HepG2 (cell line): Measurements from ENCODE around the gene TXNDC9. TPM values are rescaled to one million over a fixed set of nuclear protein-coding genes. Genes with fewer than 3 reads are reported as not detected.

Source experiments
- AGO1 ChIP-seq: fragments of 200-400 bp; formaldehyde crosslinking; IDR thresholded peaks from 2 replicates; pipeline ENCODE4 v1.6.1; 2017; ENCODE audit warnings: mild to moderate bottlenecking, low read depth, low read length, moderate library complexity; ENCODE audit not compliant: poor library complexity, severe bottlenecking
- IRX3 ChIP-seq: sonication (generic); formaldehyde crosslinking; IDR thresholded peaks from 2 replicates; pipeline ENCODE4 v1.8.1; 2023; ENCODE audit warnings: mild to moderate bottlenecking, low read depth, missing genetic modification reagents, borderline replicate concordance
- NFE2 ChIP-seq: sonication (generic); formaldehyde crosslinking; IDR thresholded peaks from 2 replicates; pipeline ENCODE4 v1.4.0; 2020; ENCODE audit warnings: missing genetic modification reagents
- NONO ChIP-seq, 2 experiments: fragments of 450-650 bp in 1 of 2; sonication (generic) in 1 of 2; formaldehyde crosslinking in 1 of 2; IDR thresholded peaks in 1 of 2; conservative IDR thresholded peaks in 1 of 2; 2 replicates each; pipeline versions ENCODE4 v1.6.1 to v1.8.0; 2017 to 2022; ENCODE audit warnings: mild to moderate bottlenecking in 1 of 2, missing genetic modification reagents in 1 of 2, moderate library complexity in 1 of 2
- POLR2G ChIP-seq: fragments of 200-400 bp; formaldehyde crosslinking; IDR thresholded peaks from 2 replicates; pipeline ENCODE4 v1.6.1; 2018; ENCODE audit warnings: mild to moderate bottlenecking, low read depth, low read length, moderate library complexity
- RERE ChIP-seq: IDR thresholded peaks from 2 replicates; pipeline ENCODE4 v1.6.1; 2016; ENCODE audit warnings: low read depth, missing genetic modification reagents, missing compliant biosample characterization
- ZNF550 ChIP-seq: sonication (generic); formaldehyde crosslinking; IDR thresholded peaks from 2 replicates; pipeline ENCODE4 v1.4.0; 2020; ENCODE audit warnings: mild to moderate bottlenecking, missing genetic modification reagents, borderline replicate concordance
- ZNF703 ChIP-seq: sonication (generic); formaldehyde crosslinking; IDR thresholded peaks from 2 replicates; pipeline ENCODE4 v1.5.1; 2020; ENCODE audit warnings: missing genetic modification reagents, mild to moderate bottlenecking, moderate library complexity, borderline replicate concordance
- polyA plus RNA-seq, 8 experiments: library from polyadenylated mRNA; depleted of rRNA in 3 of 8; stranded (reverse) in 7 of 8; unstranded in 1 of 8; fragments of >200 nt; fragmentation: Illumina TruSeq in 4 of 8; extraction: Trizol in 4 of 8; gene quantifications; 2 replicates each; pipeline versions ENCODE4 v1.2.1 to v1.2.3, GENCODE V29; 2011 to 2016; ENCODE audit warnings: low read depth in 4 of 8, missing spikeins in 1 of 8, mixed read lengths in 1 of 8; ENCODE audit not compliant: insufficient read depth in 1 of 8
- total RNA-seq, 5 experiments: library from RNA; depleted of rRNA; stranded (reverse); fragments of >200 nt; fragmentation: Illumina TruSeq; extraction: Trizol; gene quantifications; 2 replicates each; pipeline ENCODE4 v1.2.3, GENCODE V29; 2016; ENCODE audit warnings: low read depth in 1 of 5
- TF ChIP-seq, protein P1 (sequence below): sonication (generic); formaldehyde crosslinking; IDR thresholded peaks from 2 replicates; pipeline ENCODE4 v1.5.0; 2020; ENCODE audit warnings: mild to moderate bottlenecking, missing genetic modification reagents
- TF ChIP-seq, protein P2 (sequence below): sonication (generic); formaldehyde crosslinking; IDR thresholded peaks from 2 replicates; pipeline ENCODE4 v1.4.0; 2020; ENCODE audit warnings: mild to moderate bottlenecking, missing genetic modification reagents
- TF ChIP-seq, protein P3 (sequence below): sonication (generic); formaldehyde crosslinking; IDR thresholded peaks from 2 replicates; pipeline ENCODE4 v1.4.0; 2020; ENCODE audit warnings: missing genetic modification reagents, borderline replicate concordance

TXNDC9 gene
- total and polyA plus RNA-seq, 2 of the 13 experiments (the other 11 are each of a cell fraction or from before 2014, with no cell fraction given) = 35.2 to 94.6 TPM

GRCh38 chr2:99337113-99338028 is 1.2 kb upstream of the TXNDC9 start, which contains the start of gene EIF5B (continued):
- TF ChIP-seq, protein P1, sequence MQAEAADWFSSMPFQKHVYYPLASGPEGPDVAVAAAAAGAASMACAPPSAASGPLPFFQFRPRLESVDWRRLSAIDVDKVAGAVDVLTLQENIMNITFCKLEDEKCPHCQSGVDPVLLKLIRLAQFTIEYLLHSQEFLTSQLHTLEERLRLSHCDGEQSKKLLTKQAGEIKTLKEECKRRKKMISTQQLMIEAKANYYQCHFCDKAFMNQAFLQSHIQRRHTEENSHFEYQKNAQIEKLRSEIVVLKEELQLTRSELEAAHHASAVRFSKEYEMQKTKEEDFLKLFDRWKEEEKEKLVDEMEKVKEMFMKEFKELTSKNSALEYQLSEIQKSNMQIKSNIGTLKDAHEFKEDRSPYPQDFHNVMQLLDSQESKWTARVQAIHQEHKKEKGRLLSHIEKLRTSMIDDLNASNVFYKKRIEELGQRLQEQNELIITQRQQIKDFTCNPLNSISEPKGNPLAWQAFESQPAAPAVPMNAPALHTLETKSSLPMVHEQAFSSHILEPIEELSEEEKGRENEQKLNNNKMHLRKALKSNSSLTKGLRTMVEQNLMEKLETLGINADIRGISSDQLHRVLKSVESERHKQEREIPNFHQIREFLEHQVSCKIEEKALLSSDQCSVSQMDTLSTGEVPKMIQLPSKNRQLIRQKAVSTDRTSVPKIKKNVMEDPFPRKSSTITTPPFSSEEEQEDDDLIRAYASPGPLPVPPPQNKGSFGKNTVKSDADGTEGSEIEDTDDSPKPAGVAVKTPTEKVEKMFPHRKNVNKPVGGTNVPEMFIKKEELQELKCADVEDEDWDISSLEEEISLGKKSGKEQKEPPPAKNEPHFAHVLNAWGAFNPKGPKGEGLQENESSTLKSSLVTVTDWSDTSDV = peak; percentile 99
- TF ChIP-seq ZNF703 (CRISPR knock-in tag) (peak; percentile 89; the same call in 1 of the 2 replicates), ZNF550 (0 out of 2 replicates have a peak, but pooled peaks have one; percentile 63), NONO (IDR thresholded peaks at IDR 0.05) (no peak), NONO (CRISPR knock-in tag; conservative IDR thresholded peaks at IDR 0.05) (peak; percentile 96), POLR2G (peak; percentile 95), IRX3 (peak; percentile 91; the same call in 1 of the 2 replicates), NFE2 (CRISPR knock-in tag) (no peak), RERE (CRISPR knock-in tag) (peak; percentile 71), AGO1 (peak; percentile 55)
- TF ChIP-seq, protein P2, sequence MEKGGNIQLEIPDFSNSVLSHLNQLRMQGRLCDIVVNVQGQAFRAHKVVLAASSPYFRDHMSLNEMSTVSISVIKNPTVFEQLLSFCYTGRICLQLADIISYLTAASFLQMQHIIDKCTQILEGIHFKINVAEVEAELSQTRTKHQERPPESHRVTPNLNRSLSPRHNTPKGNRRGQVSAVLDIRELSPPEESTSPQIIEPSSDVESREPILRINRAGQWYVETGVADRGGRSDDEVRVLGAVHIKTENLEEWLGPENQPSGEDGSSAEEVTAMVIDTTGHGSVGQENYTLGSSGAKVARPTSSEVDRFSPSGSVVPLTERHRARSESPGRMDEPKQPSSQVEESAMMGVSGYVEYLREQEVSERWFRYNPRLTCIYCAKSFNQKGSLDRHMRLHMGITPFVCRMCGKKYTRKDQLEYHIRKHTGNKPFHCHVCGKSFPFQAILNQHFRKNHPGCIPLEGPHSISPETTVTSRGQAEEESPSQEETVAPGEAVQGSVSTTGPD = no peak
- TF ChIP-seq, protein P3, sequence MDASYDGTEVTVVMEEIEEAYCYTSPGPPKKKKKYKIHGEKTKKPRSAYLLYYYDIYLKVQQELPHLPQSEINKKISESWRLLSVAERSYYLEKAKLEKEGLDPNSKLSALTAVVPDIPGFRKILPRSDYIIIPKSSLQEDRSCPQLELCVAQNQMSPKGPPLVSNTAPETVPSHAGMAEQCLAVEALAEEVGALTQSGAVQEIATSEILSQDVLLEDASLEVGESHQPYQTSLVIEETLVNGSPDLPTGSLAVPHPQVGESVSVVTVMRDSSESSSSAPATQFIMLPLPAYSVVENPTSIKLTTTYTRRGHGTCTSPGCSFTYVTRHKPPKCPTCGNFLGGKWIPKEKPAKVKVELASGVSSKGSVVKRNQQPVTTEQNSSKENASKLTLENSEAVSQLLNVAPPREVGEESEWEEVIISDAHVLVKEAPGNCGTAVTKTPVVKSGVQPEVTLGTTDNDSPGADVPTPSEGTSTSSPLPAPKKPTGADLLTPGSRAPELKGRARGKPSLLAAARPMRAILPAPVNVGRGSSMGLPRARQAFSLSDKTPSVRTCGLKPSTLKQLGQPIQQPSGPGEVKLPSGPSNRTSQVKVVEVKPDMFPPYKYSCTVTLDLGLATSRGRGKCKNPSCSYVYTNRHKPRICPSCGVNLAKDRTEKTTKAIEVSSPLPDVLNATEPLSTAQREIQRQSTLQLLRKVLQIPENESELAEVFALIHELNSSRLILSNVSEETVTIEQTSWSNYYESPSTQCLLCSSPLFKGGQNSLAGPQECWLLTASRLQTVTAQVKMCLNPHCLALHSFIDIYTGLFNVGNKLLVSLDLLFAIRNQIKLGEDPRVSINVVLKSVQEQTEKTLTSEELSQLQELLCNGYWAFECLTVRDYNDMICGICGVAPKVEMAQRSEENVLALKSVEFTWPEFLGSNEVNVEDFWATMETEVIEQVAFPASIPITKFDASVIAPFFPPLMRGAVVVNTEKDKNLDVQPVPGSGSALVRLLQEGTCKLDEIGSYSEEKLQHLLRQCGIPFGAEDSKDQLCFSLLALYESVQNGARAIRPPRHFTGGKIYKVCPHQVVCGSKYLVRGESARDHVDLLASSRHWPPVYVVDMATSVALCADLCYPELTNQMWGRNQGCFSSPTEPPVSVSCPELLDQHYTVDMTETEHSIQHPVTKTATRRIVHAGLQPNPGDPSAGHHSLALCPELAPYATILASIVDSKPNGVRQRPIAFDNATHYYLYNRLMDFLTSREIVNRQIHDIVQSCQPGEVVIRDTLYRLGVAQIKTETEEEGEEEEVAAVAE (CRISPR knock-in tag) = peak; percentile 47; the same call in 1 of the 2 replicates
